ENCODE measurements around the gene CBFB. TPM values are rescaled to one million over a fixed set of nuclear protein-coding genes. Genes with fewer than 3 reads are reported as not detected.
A peak's percentile ranks its signal among the peaks of the same experiment; 100 is the strongest.

The CBFB gene
- total and polyA plus RNA-seq, 9 of the 15 experiments (the other 6 are each of a cell fraction or from before 2014, with no cell fraction given) = 22.0 to 112 (median 66.5) TPM

GRCh38 chr16:67109407-67110135 is 80.6 kb downstream of the CBFB start, which contains the start of gene PHAF1 (continued):
- TF ChIP-seq ZNF318 (IDR thresholded peaks at IDR 0.05; ENCODE audit: borderline replicate concordance in 1 of 2, low read depth in 1 of 2) (no peak), KAT7 (CRISPR knock-in tag; IDR thresholded peaks at IDR 0.05; ENCODE audit: borderline replicate concordance) (peak; percentile 48; the same call in 1 of the 2 replicates), SP1 (CRISPR knock-in tag; IDR thresholded peaks at IDR 0.05) (peak; percentile 76), BMI1 (IDR thresholded peaks at IDR 0.05; ENCODE audit: low read length) (no peak), ZNF408 (CRISPR knock-in tag; IDR thresholded peaks at IDR 0.05; ENCODE audit: low read depth) (no peak), POLR2H (tag; IDR thresholded peaks at IDR 0.05; ENCODE audit: low read depth) (no peak), THRAP3 (IDR thresholded peaks at IDR 0.05; ENCODE audit: borderline replicate concordance) (no peak), PBX2 (CRISPR knock-in tag; IDR thresholded peaks at IDR 0.05; ENCODE audit: low read depth) (no peak), PBX2 (tag; conservative IDR thresholded peaks at IDR 0.05; ENCODE audit: low read depth) (no peak), CCNT2 (IDR thresholded peaks at IDR 0.05; ENCODE audit: borderline replicate concordance, extremely low read depth, insufficient read length, low read depth, low read length) (peak; percentile 84), ZNF311 (CRISPR knock-in tag; IDR thresholded peaks at IDR 0.05) (no peak), NCOA2 (IDR thresholded peaks at IDR 0.05; ENCODE audit: partially characterized antibody in 2 of 2) (no peak), SAFB (IDR thresholded peaks at IDR 0.05; ENCODE audit: borderline replicate concordance, low read depth, low read length) (no peak), RFX7 (CRISPR knock-in tag; IDR thresholded peaks at IDR 0.05) (no peak), PYGO2 (tag; IDR thresholded peaks at IDR 0.05) (no peak), TARDBP (IDR thresholded peaks at IDR 0.05) (peak; percentile 10; the same call in 1 of the 2 replicates)
